GM10266 (cell line): ENCODE results near the gene TXNL1.

Experiments
- DNase-seq: peaks from one replicate; pipeline ENCODE4 v3.0.0; 2012; ENCODE audit errors: extremely low spot score
- CTCF ChIP-seq: IDR thresholded peaks from 2 replicates; pipeline ENCODE4 v1.5.1; 2012; ENCODE audit warnings: mild to moderate bottlenecking, low read depth; ENCODE audit not compliant: control insufficient read depth, insufficient read depth; ENCODE audit errors: missing control alignments

The TXNL1 gene

DNA sequence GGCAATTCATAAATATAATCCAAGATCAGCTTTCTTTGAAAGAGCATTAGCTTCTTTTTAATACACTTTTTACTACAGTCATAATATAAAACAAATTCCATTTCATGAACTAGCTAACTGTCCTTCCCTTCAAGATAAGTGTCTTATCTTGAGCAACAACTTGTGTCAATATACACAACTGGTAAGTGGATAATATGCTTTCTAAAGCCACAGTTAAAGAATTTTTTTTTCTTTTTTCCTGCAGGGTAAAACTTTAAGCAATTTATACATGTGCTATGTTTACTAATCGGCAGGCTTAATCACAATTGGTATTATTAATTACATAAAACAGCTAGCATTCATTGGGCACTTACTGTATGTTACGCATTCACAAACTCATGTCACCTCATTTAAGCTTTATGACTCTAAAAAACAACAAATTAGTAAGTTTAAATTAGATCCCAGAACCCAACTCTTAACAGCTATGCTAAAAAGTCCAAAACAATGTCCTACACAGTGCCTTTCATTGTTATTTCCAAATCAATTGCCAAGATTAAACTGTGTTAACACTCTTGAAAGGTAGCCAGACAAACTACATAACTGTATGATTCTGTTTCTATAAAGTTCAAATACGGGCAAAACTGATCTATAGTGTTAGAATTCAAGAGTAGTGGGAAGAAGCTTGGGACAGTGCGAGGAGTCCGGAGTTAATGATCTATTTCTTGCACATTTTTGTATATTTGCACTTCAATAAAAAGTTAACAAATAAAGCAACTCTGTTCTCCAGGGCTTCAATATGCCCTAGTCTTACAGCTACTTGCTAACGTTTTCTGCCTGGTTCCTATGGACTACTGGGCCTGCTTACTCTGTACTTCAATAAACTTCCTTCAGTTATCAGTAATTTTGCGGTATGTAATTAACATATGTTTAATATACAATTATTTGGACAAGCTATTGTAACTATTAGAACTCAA is 6.0 kb downstream of the TXNL1 start:
- no peak for DNase-seq
- TF ChIP-seq CTCF: no peak

DNA sequence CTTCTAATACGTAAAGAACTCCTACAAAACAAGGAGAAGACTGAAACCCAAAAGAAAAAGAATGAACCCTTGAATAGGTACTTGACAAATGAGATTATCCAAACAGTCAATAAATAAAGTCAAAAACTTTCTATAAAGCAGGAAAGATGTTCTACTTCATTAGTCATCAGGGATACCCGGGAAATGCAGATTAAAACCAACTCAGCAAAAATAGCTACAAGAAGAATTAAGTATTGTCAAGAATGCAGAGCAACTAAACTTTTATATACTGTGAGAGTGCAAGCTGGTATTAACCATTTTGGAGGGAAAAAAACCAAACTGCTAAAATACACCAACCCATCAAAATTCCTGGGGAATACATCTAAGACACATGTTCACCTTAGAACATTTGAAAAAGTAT is 10.4 kb downstream of the TXNL1 start:
- no peak for DNase-seq
- no peak for TF ChIP-seq CTCF

DNA sequence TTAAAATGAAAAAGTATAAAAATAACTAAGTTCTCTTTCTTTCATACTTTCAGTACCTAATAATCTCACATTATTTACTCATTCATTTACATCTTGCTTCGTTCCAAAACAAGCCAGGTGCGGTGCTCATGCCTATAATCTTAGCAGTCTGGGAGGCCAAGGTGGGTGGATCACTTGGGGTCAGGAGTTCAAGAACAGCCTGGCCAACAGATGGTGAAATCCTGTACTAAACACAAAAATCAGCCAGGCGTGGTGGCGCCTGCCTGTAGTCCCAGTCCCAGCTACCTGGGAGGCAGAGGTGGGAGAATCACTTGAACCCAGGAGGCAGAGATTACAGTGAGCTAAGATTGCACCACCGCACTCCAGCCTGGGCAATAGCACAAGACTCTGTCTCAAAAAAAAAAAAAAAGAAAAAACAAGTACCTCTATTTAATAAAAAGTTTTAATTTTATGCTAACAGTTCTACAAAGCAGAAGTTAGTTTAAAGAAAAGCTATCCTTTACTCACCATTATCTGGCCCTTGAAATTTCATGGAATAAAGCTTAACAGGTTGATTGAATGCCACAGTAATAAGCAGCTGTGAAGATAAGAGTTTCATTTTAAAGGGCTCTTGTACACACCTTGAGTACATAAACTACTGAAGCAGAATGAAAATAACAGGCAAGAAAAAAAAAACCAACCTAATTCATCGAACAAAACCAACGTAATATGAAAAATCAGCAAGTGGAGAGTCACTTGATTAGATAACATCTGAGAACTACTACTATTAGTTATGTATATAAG is 22.5 kb downstream of the TXNL1 start:
- DNase-seq: no peak
- no peak for TF ChIP-seq CTCF

- DNase-seq: no peak
- TF ChIP-seq CTCF: no peak
Measured at GRCh38 chr18:56606618-56607017, 31.8 kb downstream of the TXNL1 start.

DNA sequence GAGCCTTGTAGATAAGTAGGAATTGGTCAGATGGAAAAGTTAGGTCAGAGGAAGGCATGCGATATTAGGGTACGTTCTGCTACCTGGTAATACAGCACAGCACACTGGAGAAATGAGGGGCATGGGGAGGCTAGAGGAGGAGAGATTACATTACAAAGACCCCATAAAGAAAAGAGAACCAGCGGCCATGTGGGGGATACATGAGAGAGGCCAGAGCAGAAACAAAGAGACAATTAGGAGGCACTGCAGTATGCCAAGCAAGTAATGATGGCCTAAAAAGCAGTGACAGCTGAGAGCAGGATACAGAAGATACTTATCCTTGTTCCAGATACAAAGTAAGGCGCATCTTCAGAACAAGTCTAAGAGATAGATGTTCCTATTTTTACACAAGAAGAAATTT is 40.0 kb downstream of the TXNL1 start:
- no peak for DNase-seq
- no peak for TF ChIP-seq CTCF

- no peak for TF ChIP-seq CTCF
- DNase-seq: no peak
Measured at GRCh38 chr18:56593906-56594305, 44.5 kb downstream of the TXNL1 start.

DNA sequence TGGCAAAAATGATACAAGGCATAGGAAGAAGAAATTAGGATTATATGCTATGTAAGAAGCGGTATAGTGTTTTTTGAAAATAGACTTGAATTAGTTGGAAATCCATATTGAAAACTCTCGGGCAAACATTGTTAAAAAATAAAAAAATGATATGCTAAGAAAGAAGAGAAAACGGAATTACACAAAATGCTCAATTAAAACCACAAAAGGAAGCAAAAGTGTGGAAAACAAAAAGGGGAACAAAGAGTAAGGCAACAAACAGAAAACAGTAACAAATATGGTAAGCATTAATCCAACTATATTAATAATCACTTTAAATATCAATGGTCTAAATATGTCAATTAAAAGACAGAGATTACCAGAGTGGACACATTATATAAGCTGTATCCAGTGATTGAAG is 58.4 kb downstream of the TXNL1 start:
- TF ChIP-seq CTCF: no peak
- DNase-seq: no peak
